ENCODE data around the gene SLC6A17. TPM values are rescaled to one million over a fixed set of nuclear protein-coding genes. Genes with fewer than 3 reads are reported as not detected.

The SLC6A17 gene
- total and polyA plus RNA-seq, 2 donors (not counting 3 experiments of a cell fraction or from before 2014, with no cell fraction given) = 0.03 TPM; not detected in 1

DNA sequence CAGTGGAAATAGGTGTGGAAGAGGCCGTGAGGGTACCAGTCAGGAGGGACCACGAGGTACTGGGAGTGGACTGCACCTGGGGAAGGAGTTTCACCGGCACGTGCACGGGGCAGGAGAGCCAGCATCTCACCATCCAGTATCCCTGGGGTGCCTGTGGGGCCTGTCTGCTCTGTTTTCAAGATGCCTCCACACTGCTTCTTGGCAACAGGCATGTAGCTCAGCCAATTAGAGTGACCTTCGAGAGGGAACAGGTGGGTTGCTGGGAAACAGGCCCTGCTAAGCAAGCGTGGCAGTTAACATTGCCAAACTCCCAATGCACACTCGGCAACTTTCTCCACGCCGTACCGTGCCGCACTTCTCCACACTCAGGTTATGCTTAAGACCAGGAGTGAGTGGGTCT, 77.5 kb downstream of the SLC6A17 start:
- H3K4me1 ChIP-seq (ENCODE audit: control insufficient read depth, extremely low read depth, insufficient read depth, low read length) = no peaks in the 10 kb centered on the region
- CTCF ChIA-PET = interaction anchor here (1.3 to 2.3 kb wide), 3 partner anchors 9 to 85 kb away, joined by 4 to 9 read pairs (median 4); no protein-coding TSS in a partner anchor
- no peak overlapping the region for H3K4me2 ChIP-seq (ENCODE audit: insufficient read depth, low read length)
- dilution Hi-C loops (cut with MboI; ENCODE audit: extremely low pct_ligation_motif_present, low sequenced_read_pairs) (no loop called here), intact Hi-C loops (cut with micrococcal nuclease) (no loop called here)
- POLR2A ChIA-PET = no interaction called here
- H3K36me3 ChIP-seq (ENCODE audit: control insufficient read depth in 2 of 2, extremely low read depth in 1 of 2, insufficient read depth in 2 of 2, low read length in 2 of 2) = peaks cover 0 to 19% of the 10 kb centered on the region in 2 experiments
- H2AFZ ChIP-seq (ENCODE audit: low read depth, low read length) = no peak overlapping the region
- no peaks in the 10 kb centered on the region for H3K9me3 ChIP-seq (replicated peaks; ENCODE audit: control insufficient read depth, insufficient read depth, low read length)
- H3K4me3 ChIP-seq (replicated peaks in 1 of 3; ENCODE audit: insufficient read depth in 1 of 3, low read depth in 1 of 3, low read length in 3 of 3) = no peak overlapping the region
- no peak overlapping the region for H3K9ac ChIP-seq (replicated peaks; ENCODE audit: extremely low read depth, insufficient read depth, low read length)
- no peaks in the 10 kb centered on the region for H3K79me2 ChIP-seq (ENCODE audit: control insufficient read depth, insufficient read depth, low read length)
- no peaks in the 10 kb centered on the region for H4K20me1 ChIP-seq (replicated peaks; ENCODE audit: control insufficient read depth, extremely low read depth, insufficient read depth, low read length)
- H3K27me3 ChIP-seq (ENCODE audit: control insufficient read depth in 2 of 2, insufficient read depth in 2 of 2, low read length in 2 of 2) = no peaks in the 10 kb centered on the region
- TF ChIP-seq MAX (IDR thresholded peaks at IDR 0.05; ENCODE audit: insufficient read depth, insufficient read length) = no peak
- no peak for TF ChIP-seq MYC (IDR thresholded peaks at IDR 0.05; ENCODE audit: low read depth, low read length)
- no peak for TF ChIP-seq POLR2AphosphoS5 (IDR thresholded peaks at IDR 0.05; ENCODE audit: insufficient read depth, low read depth, low read length)
- TF ChIP-seq POLR2A (IDR thresholded peaks at IDR 0.05; ENCODE audit: low read depth, low read length) = no peak
- no peak for TF ChIP-seq JUN (IDR thresholded peaks at IDR 0.05; ENCODE audit: borderline replicate concordance, insufficient read depth, insufficient read length, low read depth)
- no peak for TF ChIP-seq GATA2 (IDR thresholded peaks at IDR 0.05; ENCODE audit: insufficient read depth, insufficient read length, low read depth, low read length)
- no peak for TF ChIP-seq EZH2 (IDR thresholded peaks at IDR 0.05; ENCODE audit: borderline replicate concordance, low read depth, low read length, severe bottlenecking)
- TF ChIP-seq, protein P1, sequence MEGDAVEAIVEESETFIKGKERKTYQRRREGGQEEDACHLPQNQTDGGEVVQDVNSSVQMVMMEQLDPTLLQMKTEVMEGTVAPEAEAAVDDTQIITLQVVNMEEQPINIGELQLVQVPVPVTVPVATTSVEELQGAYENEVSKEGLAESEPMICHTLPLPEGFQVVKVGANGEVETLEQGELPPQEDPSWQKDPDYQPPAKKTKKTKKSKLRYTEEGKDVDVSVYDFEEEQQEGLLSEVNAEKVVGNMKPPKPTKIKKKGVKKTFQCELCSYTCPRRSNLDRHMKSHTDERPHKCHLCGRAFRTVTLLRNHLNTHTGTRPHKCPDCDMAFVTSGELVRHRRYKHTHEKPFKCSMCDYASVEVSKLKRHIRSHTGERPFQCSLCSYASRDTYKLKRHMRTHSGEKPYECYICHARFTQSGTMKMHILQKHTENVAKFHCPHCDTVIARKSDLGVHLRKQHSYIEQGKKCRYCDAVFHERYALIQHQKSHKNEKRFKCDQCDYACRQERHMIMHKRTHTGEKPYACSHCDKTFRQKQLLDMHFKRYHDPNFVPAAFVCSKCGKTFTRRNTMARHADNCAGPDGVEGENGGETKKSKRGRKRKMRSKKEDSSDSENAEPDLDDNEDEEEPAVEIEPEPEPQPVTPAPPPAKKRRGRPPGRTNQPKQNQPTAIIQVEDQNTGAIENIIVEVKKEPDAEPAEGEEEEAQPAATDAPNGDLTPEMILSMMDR (IDR thresholded peaks at IDR 0.05; ENCODE audit: extremely low read depth in 1 of 2, insufficient read depth in 1 of 2, low read depth in 1 of 2, low read length in 2 of 2) = no peak
- TF ChIP-seq FOS (IDR thresholded peaks at IDR 0.05; ENCODE audit: borderline replicate concordance, insufficient read depth, low read length) = no peak
- H3K27ac ChIP-seq (ENCODE audit: insufficient read depth, low read depth, low read length) = no peak overlapping the region
- no TSS peak for BruUV-seq (replicated peaks)
- FAIRE-seq (no peak), DNase-seq (ENCODE audit: low read depth, low spot score) (no peak)
- H3K9me1 ChIP-seq (replicated peaks; ENCODE audit: control insufficient read depth, extremely low read depth, insufficient read depth, low read length) = no peaks in the 10 kb centered on the region
